HG02798 (cell line): Measurements from ENCODE around the gene AMIGO1.
A peak's percentile ranks its signal among the peaks of the same experiment; 100 is the strongest.

Experiments used
- ATAC-seq: cut with Tn5 transposase; IDR thresholded peaks from one replicate; pipeline ENCODE4 v1.9.1; 2021; ENCODE audit warnings: mild to moderate bottlenecking; ENCODE audit not compliant: unreplicated experiment, poor library complexity

AMIGO1 gene, protein sequence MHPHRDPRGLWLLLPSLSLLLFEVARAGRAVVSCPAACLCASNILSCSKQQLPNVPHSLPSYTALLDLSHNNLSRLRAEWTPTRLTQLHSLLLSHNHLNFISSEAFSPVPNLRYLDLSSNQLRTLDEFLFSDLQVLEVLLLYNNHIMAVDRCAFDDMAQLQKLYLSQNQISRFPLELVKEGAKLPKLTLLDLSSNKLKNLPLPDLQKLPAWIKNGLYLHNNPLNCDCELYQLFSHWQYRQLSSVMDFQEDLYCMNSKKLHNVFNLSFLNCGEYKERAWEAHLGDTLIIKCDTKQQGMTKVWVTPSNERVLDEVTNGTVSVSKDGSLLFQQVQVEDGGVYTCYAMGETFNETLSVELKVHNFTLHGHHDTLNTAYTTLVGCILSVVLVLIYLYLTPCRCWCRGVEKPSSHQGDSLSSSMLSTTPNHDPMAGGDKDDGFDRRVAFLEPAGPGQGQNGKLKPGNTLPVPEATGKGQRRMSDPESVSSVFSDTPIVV

DNA sequence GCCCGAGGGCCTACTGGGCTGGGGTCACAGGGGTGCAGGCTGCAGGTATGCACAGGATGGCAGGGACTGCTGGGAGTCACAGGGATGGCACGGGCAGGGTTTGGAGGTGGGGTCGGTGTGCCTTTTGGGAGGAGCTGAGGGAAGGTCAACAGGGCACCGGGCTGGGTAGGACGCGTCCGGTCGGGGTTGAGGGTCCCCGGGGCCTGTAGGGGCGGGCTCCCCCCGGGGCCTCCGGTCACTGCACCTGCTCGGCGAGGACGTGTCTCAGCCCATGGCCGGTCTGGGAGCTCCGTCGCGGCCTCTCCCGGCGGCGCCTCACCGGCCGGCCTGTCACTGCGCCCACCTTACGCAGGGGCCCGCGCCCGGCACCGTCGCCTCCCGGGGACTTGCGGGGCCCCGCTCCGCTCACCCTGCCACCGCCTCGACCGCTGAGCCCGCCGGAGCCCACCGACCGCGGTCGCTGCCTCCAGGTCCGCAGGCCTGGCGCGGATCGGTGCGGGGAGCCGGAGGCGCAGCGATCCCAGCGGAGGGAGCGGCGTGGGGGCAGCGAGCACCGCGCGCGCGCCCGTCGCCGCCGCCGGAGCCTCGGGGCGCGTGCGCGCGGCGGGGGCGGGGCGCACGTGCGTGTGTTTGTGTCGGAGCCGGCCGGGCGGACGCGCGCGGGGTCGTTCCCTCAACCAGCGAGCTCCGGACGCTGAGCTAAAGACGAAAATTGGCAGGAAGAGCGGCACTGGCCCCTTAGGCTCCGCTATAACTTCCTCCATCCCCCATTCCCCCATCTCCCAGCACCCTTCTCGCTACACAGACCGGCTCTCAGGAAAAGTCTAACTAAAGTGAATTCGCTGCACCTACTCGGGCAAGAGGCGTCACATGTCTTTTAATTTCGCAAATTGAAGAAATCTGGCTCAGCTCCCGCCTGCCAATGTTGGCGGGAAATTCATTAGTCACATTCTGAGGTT lies at the start of gene AMIGO1:
Gene AMIGO1, minus strand, starts transcription at position 552 of the 959 bp plus-strand sequence. CDS start 815 bp downstream, outside the sequence.
- ATAC-seq = peak; percentile 81

GRCh38 chr1:109557520-109557919 lies 48.0 kb upstream of the AMIGO1 start:
- no peak for ATAC-seq

GRCh38 chr1:109556563-109556962 lies 47.0 kb upstream of the AMIGO1 start:
- no peak for ATAC-seq

DNA sequence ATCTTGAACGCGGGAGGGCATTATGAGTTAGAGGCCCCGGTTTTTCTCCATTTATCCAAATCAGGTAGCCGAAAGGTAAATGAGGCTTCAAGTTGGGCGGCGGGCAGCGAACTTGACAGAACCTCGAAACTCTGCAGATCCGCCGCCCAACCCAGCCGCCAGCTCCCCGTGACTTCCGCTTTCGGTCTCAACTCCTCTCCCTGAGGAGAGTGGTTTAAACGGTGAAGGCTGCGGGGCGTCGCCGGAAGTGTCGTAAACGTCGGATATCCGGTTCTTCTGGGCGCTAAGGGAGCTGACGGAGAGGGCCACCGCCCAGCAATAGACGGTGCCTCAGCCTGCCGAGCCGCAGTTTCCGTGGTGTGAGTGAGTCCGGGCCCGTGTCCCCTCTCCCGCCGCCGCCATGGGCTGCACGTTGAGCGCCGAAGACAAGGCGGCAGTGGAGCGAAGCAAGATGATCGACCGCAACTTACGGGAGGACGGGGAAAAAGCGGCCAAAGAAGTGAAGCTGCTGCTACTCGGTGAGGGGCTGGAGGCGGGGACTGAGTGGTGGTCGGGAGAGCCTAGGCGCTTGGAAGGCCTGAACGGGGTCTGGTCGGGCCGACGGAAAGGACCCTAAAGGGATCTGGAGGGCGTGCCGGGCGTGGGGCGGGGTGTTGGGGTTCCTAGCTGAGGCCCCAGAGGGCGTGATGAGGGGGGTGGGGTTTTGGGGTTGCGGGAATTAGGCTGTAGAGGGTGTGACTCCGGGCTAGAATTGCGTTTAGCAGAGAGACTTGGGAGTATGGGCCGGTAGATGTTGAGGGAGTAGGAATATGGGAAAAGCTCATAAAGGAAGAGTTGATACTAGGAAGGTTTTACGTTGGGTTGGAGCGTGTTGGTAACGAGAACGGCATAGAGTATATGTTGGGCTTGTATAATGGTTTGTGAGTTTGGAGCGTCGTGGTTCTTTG lies 39.1 kb upstream of the AMIGO1 start, which contains the start of gene GNAI3:
Gene GNAI3, plus strand, starts transcription at position 295 of the 947 bp plus-strand sequence. Its CDS starts 106 bp downstream, at position 401.
- ATAC-seq = peak; percentile 92

DNA sequence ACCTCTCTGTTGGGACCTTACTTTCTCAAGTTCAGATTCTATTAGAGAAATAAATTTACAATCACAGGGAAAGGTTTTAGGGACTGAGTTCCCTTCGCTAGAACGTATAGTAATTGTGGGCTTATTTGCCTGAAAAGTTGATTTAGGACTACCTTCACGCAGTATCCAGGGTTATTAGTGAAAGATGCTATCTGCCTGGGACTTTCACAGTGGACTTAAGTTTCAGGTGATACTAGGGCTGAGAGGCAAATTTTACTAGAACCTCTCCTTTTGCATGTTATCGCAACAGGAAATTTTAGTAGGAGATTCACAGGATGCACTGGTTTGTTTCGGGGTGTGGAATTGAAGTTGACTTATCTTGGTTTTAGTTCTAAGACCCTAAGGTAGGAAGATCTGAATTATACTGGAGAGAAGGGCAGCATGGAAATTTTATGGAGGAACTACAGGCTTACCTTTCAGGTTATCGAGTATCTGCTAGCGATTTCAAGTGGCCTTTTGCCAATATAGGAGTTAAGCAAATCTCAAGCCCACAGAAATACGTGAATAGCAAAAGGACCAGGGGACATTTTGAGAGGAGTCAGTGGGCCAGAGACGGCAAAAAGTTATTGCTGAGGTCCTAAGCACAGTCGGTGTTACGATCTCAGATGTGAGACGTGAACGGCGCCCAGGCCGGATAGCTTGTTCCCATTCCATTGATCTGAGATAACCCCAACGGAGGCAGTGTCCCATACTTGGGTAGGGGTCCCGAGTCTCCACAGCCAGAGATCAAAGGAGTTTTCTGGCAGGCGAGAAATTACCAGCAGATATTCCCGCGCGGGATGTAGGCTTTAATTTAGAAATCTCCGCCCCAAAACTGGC lies 38.2 kb upstream of the AMIGO1 start:
- ATAC-seq = peak; percentile 2

DNA sequence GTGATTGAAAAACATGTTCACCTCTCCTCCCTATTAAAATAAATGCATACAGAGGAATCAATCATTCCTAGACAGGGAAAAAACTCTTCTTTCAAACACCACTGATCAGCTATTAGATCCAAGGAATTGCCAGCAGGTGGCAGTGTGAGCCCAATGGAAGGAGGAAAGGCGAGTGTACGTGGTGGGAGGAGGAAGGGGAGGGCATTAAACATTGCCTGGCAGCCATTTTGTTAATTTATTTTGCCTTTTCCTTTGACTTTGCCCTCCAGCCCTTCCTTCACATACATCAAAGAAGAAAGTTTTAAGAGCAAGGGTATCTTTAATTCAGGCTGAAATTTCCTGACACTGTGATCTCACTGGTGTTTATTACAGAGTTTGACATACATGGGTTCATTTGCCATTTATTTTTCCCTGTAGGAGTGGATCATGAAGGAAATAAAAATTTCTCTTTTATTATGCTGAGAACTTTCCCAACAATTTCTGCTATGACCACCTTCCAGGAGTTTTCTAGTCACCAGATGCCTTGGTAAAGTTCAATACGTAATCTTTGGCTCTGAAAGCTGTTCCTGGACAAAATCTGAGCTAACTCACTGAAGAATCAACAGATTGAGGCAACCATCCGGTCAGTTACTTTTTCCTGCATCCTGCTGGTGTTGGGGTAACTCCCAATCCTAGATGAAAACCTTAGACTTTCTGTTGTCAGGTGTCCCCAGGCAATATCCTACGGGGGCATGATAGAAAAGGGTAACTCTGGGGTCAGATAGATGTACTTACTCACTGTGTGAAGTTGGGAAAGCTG lies 37.0 kb upstream of the AMIGO1 start:
- peak; percentile 43 for ATAC-seq

GRCh38 chr1:109543988-109544735 lies 34.6 kb upstream of the AMIGO1 start:
- no peak for ATAC-seq

DNA sequence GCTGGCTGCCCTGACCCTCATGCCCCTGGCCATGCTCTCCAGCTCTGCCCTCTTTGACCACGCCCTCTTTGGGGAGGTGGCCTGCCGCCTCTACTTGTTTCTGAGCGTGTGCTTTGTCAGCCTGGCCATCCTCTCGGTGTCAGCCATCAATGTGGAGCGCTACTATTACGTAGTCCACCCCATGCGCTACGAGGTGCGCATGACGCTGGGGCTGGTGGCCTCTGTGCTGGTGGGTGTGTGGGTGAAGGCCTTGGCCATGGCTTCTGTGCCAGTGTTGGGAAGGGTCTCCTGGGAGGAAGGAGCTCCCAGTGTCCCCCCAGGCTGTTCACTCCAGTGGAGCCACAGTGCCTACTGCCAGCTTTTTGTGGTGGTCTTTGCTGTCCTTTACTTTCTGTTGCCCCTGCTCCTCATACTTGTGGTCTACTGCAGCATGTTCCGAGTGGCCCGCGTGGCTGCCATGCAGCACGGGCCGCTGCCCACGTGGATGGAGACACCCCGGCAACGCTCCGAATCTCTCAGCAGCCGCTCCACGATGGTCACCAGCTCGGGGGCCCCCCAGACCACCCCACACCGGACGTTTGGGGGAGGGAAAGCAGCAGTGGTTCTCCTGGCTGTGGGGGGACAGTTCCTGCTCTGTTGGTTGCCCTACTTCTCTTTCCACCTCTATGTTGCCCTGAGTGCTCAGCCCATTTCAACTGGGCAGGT lies 33.9 kb upstream of the AMIGO1 start:
- no peak for ATAC-seq

GRCh38 chr1:109542657-109543056 lies 33.1 kb upstream of the AMIGO1 start:
- ATAC-seq = no peak

GRCh38 chr1:109541102-109541501 lies 31.6 kb upstream of the AMIGO1 start:
- ATAC-seq = no peak

DNA sequence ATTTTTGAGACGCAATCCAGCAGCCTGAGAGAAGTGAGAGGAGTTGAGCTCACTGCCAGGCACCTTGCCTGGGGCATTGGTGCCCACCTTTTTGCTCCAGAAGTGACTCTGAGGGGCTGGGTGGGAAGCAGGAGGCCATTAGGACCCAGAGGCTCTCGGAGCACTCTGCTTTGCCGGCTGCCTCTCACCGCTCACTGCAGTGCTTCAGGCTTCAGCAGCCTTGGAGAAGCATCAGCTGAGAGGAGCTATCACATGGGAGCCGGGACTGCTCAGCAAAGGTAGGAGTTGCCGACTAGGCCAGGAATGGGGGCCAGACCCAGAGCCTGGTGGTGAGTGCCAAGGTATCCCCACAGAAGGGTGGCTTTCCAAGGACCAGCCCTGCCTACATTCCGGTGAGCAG lies 30.1 kb upstream of the AMIGO1 start, which contains the start of gene GPR61:
Gene GPR61, plus strand, starts transcription at position 197 of the 400 bp plus-strand sequence. CDS start 3,151 bp downstream, outside the sequence.
- no peak for ATAC-seq

- ATAC-seq = no peak
Measured at GRCh38 chr1:109538827-109539555, 29.5 kb upstream of the AMIGO1 start.

DNA sequence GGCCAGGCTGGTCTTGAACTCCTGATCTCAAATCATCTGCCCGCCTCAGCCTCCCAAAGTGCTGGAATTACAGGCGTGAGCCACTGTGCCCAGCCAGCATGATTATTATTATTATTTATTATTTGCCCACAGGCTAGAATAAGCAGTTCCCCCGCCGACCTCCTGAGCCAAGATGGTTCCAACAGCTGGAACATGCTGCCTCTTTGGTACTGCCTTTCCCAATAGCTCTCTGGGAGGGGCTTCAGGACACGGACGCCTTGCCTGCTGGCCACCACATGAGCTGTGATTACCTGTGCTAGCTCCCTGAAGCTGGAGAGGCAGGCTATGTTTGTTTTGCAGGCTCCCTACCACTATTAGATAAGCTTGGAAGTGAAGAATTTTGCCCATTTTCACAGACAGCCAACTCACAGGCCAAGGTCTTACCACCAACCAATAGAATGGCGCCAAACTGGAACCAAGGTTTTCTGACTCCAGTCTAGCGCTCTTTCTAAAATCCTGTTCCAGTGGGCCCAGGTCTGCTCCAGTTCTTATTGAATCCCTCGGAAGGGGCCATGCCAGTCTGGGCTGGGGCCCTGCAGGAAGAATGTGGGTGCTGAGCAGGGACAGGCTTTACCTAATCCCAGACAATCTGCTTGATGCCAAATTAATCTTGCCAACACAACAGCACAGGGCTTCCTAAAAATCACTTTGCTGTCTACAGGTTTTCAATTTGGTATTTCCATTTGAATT lies 28.1 kb upstream of the AMIGO1 start:
- ATAC-seq = no peak

DNA sequence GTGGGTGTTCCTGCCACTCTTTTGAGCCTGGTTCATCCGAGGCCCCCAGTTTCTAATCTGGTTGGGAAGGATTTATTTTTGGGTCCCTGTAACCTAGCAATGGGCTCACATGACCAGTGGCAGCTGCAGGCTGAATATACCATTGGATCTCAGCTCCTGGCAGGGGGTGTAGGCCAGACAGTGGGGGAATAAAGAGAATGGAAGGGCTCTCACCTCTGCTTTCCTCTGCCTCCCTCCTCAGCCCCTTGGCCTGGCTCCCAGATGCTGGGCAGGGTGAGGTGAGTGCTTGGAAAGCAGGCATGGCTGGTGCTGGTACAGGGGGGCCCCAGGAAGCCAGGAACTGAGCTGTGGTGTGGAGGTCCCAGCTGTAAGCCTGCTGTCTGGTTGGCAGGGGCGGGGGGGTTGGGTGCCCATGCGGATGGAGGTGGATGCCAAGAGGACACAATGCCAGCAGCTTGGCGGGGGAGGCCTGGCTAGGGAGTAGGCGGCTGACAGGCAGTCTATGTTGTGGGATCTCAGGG lies 26.5 kb upstream of the AMIGO1 start:
- ATAC-seq = no peak

DNA sequence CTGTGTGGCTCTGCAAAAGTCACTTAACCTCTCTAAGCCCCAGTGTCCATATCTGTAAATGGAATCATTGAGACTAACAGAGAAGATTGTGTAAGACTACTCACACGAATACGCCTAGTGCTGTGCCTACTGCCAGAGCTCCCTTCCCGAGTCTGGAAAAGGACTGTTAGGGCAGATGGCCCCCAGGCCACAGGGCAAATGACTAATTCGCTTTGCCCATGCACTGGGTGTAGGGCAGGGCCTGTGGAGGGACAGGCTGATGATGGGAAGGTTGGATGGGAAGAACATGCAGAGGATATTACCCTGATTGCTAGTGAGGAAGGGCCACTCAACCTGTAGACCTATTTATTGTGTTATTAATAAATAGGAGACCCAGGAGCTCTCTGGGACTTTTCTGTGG lies 26.0 kb upstream of the AMIGO1 start:
- no peak for ATAC-seq
